ENCODE results near the gene ARL16. TPM values are rescaled to one million over a fixed set of nuclear protein-coding genes. Genes with fewer than 3 reads are reported as not detected.

The ARL16 gene
- total RNA-seq, 1 experiment from 2014 or later: 22.4 TPM

DNA sequence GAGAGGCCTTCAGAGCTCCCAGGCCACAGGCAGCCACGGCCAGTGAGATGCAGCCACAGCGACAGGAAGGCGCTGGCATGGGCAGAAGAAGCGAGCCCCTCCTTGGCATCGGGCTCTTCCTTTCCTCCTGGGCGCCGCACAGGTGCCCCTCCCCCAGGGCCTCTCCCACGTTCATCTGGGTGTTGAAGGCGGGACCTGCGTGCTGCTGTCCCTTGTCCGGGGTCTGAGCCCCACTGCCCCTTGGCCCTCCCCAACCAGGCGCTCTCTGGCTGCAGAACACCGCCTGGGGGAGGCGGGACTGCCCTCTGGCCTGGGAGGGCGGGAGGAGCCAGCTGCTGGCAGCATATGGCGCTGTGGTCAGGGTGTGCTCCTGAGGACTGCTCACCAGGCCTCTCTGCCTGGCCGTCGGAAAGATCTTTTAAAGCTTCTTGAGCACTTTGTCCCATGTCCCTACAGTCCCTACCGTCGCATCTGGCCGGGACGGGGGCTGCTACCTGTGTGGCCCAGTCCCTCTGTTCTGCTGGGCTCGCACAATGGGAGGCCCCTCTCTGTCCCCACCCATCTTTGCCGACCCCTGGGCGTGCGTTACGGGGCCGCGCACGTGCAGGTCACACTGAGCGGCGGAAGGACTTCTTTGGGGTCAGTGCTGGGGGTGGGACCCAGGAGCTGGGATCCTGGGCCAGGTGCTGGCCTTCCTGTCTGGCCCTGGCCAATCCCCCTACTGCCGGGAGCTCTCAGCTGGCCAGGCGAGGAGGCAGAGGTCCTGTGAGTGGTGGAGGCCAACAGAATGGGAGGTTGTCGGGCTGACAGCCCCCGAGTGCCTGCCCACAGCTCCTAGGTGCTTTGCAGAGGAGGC lies 30.2 kb upstream of the ARL16 start:
- DNase-seq: no peak
- no peak overlapping the region for H3K27ac ChIP-seq (ENCODE audit: low read length)
- peak overlapping the region; percentile 94 for H3K4me2 ChIP-seq (ENCODE audit: low read depth, low read length, poor library complexity, severe bottlenecking)
- peaks cover 22% of the 10 kb centered on the region for H3K79me2 ChIP-seq (ENCODE audit: low read length)
- H3K36me3 ChIP-seq (ENCODE audit: insufficient read depth, low read length): no peaks in the 10 kb centered on the region
- H3K4me3 ChIP-seq (ENCODE audit: low read length): peak overlapping the region; percentile 90
- no peak overlapping the region for H2AFZ ChIP-seq (ENCODE audit: low read length)
- H4K20me1 ChIP-seq (ENCODE audit: insufficient read depth, low read depth, low read length): 0 out of 2 replicates have a peak, but pooled peaks cover 18% of the 10 kb centered on the region
- peaks cover 29% of the 10 kb centered on the region for H3K4me1 ChIP-seq (ENCODE audit: low read length)
- H3K9ac ChIP-seq (ENCODE audit: low read length): peak overlapping the region; percentile 85
- no peaks in the 10 kb centered on the region for H3K9me2 ChIP-seq (replicated peaks; ENCODE audit: insufficient read depth, low read length)
- no peaks in the 10 kb centered on the region for H3K27me3 ChIP-seq (ENCODE audit: low read length)
- no peaks in the 10 kb centered on the region for H3K9me3 ChIP-seq (ENCODE audit: low read length)

DNA sequence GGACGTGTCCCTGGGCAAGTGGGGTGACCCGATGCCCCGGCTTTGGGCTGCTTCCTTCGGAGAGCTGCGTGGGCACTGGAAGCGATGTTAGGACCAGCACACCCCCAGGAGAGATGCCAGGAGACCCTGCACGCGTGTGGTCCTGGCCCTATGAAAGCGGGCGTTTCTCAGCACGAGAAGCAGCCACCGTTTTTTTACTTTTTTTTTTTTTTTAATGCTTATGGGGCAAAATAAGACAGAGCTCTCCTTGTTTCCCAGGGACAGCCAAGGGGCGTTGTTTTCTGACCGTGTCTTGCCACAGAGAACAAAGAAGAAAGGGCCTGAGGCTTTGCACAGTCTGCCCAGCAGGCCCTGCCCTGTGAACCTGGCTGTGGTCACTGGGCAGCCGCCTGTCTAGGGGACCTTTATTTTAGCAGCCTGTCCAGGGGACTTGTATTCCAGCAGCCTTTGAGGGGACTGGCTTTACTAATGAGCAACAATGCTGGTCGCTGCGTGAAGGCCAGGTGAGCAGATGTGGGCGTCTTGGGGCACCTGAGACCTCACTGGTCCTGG lies 29.5 kb upstream of the ARL16 start:
- Histone ChIP-seq H3K27ac (ENCODE audit: low read length) (peak overlapping the region; percentile 11; the same call in 1 of the 2 replicates), H3K79me2 (ENCODE audit: low read length) (peaks cover 22% of the 10 kb centered on the region), H3K4me2 (ENCODE audit: low read depth, low read length, poor library complexity, severe bottlenecking) (peak overlapping the region; percentile 94), H3K9me2 (replicated peaks; ENCODE audit: insufficient read depth, low read length) (no peaks in the 10 kb centered on the region), H3K27me3 (ENCODE audit: low read length) (no peaks in the 10 kb centered on the region), H2AFZ (ENCODE audit: low read length) (no peak overlapping the region), H3K9ac (ENCODE audit: low read length) (peak overlapping the region; percentile 85), H3K36me3 (ENCODE audit: insufficient read depth, low read length) (0 out of 2 replicates have a peak, but pooled peaks cover 3% of the 10 kb centered on the region), H3K9me3 (ENCODE audit: low read length) (no peaks in the 10 kb centered on the region), H3K4me3 (ENCODE audit: low read length) (peak overlapping the region; percentile 90), H4K20me1 (ENCODE audit: insufficient read depth, low read depth, low read length) (0 out of 2 replicates have a peak, but pooled peaks cover 18% of the 10 kb centered on the region), H3K4me1 (ENCODE audit: low read length) (peaks cover 29% of the 10 kb centered on the region)
- DNase-seq: peak; percentile 62

DNA sequence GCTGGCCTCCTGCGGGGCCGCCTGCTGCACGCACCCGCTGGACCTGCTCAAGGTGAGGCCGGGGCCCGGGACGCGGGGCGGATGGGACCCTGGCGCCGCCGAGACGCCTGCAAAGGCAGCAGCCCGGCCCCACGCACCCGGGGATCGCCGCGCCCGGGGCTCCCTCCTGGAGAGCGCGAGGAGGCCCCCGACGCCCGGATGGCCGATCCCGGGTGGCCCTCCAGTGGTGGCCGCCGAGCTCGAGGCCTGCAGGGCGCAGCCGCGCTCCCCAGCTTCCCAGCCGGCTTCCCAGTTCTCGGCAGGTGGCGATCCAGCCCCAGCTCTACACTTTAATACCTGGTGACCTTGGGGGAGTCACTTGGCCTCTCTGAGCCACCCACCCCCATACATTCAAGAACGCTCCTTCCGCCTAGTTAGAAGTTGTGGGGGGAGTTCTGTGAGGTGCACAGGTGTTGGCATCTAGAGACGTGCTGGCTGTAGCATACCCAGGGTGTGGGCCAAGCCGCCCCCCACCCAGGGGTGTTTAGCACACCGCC lies 28.9 kb upstream of the ARL16 start:
- Histone ChIP-seq H3K9me2 (replicated peaks; ENCODE audit: insufficient read depth, low read length) (no peaks in the 10 kb centered on the region), H3K4me3 (ENCODE audit: low read length) (peak overlapping the region; percentile 90), H3K79me2 (ENCODE audit: low read length) (peaks cover 22% of the 10 kb centered on the region), H4K20me1 (ENCODE audit: insufficient read depth, low read depth, low read length) (0 out of 2 replicates have a peak, but pooled peaks cover 18% of the 10 kb centered on the region), H3K27ac (ENCODE audit: low read length) (peak overlapping the region; percentile 11; the same call in 1 of the 2 replicates), H3K36me3 (ENCODE audit: insufficient read depth, low read length) (0 out of 2 replicates have a peak, but pooled peaks cover 6% of the 10 kb centered on the region), H3K27me3 (ENCODE audit: low read length) (no peaks in the 10 kb centered on the region), H3K4me2 (ENCODE audit: low read depth, low read length, poor library complexity, severe bottlenecking) (peak overlapping the region; percentile 94), H2AFZ (ENCODE audit: low read length) (no peak overlapping the region), H3K9me3 (ENCODE audit: low read length) (no peaks in the 10 kb centered on the region), H3K4me1 (ENCODE audit: low read length) (peaks cover 29% of the 10 kb centered on the region), H3K9ac (ENCODE audit: low read length) (peak overlapping the region; percentile 85)
- DNase-seq: peak; percentile 70

DNA sequence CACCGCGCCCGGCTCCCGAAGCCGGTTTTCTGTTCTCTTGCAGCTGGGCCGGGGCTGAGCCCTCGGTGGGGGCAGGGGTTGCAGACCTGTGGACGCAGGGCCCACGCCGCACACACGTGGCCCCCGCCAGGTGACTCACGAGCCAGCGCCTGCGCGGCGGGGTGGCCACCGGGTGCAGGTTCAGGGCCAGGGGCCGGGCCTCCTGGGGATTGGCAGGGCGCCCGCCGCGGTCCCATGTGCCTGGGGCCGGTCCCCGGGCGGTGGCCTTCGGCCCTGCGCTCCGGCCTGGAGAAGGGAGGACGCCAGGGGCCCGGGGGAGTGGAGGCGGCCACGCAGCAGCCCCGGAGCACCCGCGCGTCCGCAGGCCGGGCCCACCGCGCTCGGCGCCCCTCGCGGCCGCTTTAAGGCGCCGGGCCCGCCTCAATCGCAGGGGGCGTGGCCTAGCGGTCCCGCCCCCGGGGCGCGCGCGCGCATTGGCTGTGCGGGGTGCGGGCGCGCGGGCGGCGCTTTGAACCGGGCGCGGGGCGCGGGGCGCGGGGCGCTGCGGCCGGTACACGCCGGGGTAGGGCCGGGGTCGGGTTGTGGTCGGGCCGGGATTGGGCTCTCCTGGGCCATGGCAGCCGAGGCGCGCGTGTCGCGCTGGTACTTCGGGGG lies 28.3 kb upstream of the ARL16 start, which contains the start of gene SLC25A10:
Gene SLC25A10 (plus strand): TSS at position 471 of the 654 bp plus-strand sequence. CDS start 143 bp downstream, at position 614.
- Histone ChIP-seq H3K9me2 (replicated peaks; ENCODE audit: insufficient read depth, low read length) (no peaks in the 10 kb centered on the region), H3K4me2 (ENCODE audit: low read depth, low read length, poor library complexity, severe bottlenecking) (peak within 1 kb of the TSS; percentile 94), H2AFZ (ENCODE audit: low read length) (no peak within 1 kb of the TSS)

DNA sequence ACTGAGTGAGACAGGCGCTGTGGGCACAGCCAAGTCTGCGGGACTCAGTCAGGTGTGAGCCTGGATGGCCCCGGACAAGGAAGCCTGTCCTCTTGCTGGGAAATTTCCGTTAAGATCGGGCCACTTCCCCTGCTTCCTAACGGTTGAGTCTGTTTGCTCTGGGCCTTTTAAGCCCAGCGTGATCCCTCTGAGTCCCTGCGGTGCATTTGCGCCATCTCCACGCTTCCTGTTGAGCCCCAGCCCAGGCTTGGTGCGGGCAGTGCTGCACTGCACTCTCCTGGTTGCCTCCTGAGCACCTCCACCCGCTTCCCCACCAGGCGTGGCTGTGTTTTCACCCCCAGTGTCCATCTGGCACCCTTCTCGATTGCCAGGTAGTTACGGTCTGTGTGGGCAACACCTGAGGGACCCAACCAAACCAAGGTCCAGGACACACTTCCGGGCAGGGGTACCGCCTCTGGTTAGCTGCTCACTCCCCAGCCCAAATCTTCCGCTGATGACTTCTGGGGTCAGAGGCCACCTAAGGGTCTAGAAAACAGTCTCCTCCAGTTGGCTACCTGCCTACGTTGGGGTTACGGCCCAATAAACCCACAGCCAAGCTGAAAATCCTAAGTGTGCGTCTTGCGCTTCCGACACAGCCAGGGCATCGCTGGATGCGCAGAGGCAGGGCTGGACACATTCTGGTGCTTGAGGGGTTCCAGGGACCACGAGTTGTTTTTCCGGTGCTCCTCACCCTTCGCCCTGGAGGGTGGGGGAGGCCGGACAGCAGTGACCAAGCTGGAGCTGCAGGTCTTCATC lies 27.1 kb upstream of the ARL16 start:
- Histone ChIP-seq H3K9ac (ENCODE audit: low read length) (peak overlapping the region; percentile 85), H3K27ac (ENCODE audit: low read length) (peak overlapping the region; percentile 64), H3K4me2 (ENCODE audit: low read depth, low read length, poor library complexity, severe bottlenecking) (peak overlapping the region; percentile 94), H2AFZ (ENCODE audit: low read length) (no peak overlapping the region), H3K36me3 (ENCODE audit: insufficient read depth, low read length) (peaks cover 19% of the 10 kb centered on the region), H3K9me2 (replicated peaks; ENCODE audit: insufficient read depth, low read length) (no peaks in the 10 kb centered on the region), H3K4me1 (ENCODE audit: low read length) (peaks cover 29% of the 10 kb centered on the region), H3K79me2 (ENCODE audit: low read length) (peaks cover 25% of the 10 kb centered on the region), H3K9me3 (ENCODE audit: low read length) (no peaks in the 10 kb centered on the region), H3K4me3 (ENCODE audit: low read length) (peak overlapping the region; percentile 32; the same call in 1 of the 2 replicates), H4K20me1 (ENCODE audit: insufficient read depth, low read depth, low read length) (peaks cover 26% of the 10 kb centered on the region; the same call in 1 of the 2 replicates), H3K27me3 (ENCODE audit: low read length) (no peaks in the 10 kb centered on the region)
- DNase-seq: no peak

More for the DNA sequence above, 28.3 kb upstream of the ARL16 start, which contains the start of gene SLC25A10:
- Histone ChIP-seq H3K36me3 (ENCODE audit: insufficient read depth, low read length) (peaks cover 7% of the 10 kb centered on the region; the same call in 1 of the 2 replicates), H3K9me3 (ENCODE audit: low read length) (no peaks in the 10 kb centered on the region), H3K4me3 (ENCODE audit: low read length) (peak within 1 kb of the TSS; percentile 90), H3K79me2 (ENCODE audit: low read length) (peaks cover 22% of the 10 kb centered on the region), H3K4me1 (ENCODE audit: low read length) (peaks cover 29% of the 10 kb centered on the region), H3K27ac (ENCODE audit: low read length) (peak within 1 kb of the TSS; percentile 64), H4K20me1 (ENCODE audit: insufficient read depth, low read depth, low read length) (peaks cover 23% of the 10 kb centered on the region; the same call in 1 of the 2 replicates), H3K27me3 (ENCODE audit: low read length) (no peaks in the 10 kb centered on the region), H3K9ac (ENCODE audit: low read length) (peak within 1 kb of the TSS; percentile 85)
- DNase-seq: peak; percentile 94

DNA sequence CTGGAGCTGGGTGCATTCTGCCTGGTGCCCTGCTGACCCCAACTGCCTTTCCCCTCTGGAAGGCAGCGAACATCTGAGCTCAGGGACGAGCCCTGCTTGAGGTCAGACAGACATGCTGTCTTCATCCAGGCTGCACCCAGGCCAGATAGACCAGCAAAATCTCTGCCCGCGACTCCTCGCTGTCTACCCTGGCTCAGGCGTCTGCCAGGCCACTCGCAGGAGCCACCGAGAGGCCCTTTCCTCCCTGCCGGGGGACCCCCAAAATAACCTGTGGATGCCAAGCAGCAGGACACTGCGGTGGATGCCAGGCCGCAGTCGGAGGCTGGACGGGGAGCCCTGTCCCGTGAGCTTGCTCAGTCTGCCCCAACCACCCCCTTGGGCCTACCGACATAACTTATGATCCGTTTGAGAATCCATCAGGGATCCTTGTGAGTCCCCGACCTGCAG lies 25.2 kb upstream of the ARL16 start:
- H3K9ac ChIP-seq (ENCODE audit: low read length): no peak overlapping the region

More for the DNA sequence above, 25.2 kb upstream of the ARL16 start:
- Histone ChIP-seq H3K27ac (ENCODE audit: low read length) (no peak overlapping the region), H3K27me3 (ENCODE audit: low read length) (no peaks in the 10 kb centered on the region), H3K4me2 (ENCODE audit: low read depth, low read length, poor library complexity, severe bottlenecking) (no peak overlapping the region), H3K79me2 (ENCODE audit: low read length) (peaks cover 35% of the 10 kb centered on the region), H4K20me1 (ENCODE audit: insufficient read depth, low read depth, low read length) (peaks cover 14% of the 10 kb centered on the region; the same call in 1 of the 2 replicates), H3K36me3 (ENCODE audit: insufficient read depth, low read length) (peaks cover 25% of the 10 kb centered on the region), H3K4me3 (ENCODE audit: low read length) (no peak overlapping the region), H3K9me3 (ENCODE audit: low read length) (no peaks in the 10 kb centered on the region), H2AFZ (ENCODE audit: low read length) (no peak overlapping the region), H3K4me1 (ENCODE audit: low read length) (peaks cover 35% of the 10 kb centered on the region), H3K9me2 (replicated peaks; ENCODE audit: insufficient read depth, low read length) (no peaks in the 10 kb centered on the region)
- DNase-seq: no peak

Measured in Karpas-422 (cell line).